SK-N-MC (cell line): ENCODE measurements around the gene CAMTA1.

ENCODE experiments used
- EZH2 ChIP-seq: fragments of 200-600 bp; sonication (generic); IDR thresholded peaks from one replicate; pipeline ENCODE4 v1.6.1; 2017; ENCODE audit warnings: antibody characterized with exemption
- FOXP2 ChIP-seq: optimal IDR thresholded peaks from 2 replicates; pipeline ENCODE3; 2011; ENCODE audit warnings: mild to moderate bottlenecking, moderate library complexity; ENCODE audit not compliant: insufficient read depth; ENCODE audit errors: extremely low read length, control extremely low read depth
- POLR2AphosphoS5 ChIP-seq: IDR thresholded peaks from 2 replicates; pipeline ENCODE4 v1.6.1; 2012; ENCODE audit warnings: mild to moderate bottlenecking, low read depth, low read length, borderline replicate concordance

DNA sequence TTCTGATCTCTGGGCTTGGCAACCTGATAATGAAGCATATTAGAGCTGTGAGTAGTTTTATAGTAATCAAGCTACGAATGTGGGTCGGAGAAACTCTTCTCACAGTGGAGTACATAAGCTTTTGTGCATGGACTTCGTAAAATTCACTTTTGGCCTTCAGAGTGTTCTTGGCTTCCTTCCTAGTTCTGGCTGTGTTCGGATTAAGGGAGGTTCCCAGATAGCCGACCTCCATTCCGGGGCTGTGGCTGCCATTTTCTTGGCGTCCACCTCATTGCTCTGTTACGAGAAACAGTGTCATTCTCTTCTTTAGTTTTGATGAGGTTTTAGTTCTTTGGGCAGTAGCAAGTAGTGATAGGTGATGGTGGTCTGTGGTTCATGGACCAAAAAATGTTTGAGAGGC, 26.3 kb downstream of the CAMTA1 start:
- TF ChIP-seq POLR2AphosphoS5 (no peak), EZH2 (no peak), FOXP2 (no peak)
